Vagina (tissue), 2 donors: ENCODE data around the gene LONRF3. TPM values are rescaled to one million over a fixed set of nuclear protein-coding genes. Genes with fewer than 3 reads are reported as not detected.

ENCODE experiments used
- DNase-seq, 2 donors: peaks; one replicate each; pipeline ENCODE4 v3.0.0-alpha.2; 2017; ENCODE audit errors: extremely low spot score in 2 of 2
- H3K27ac ChIP-seq: fragments of 200-600 bp; sonication (generic); one replicate; pipeline ENCODE4 v1.5.1; 2019
- H3K27me3 ChIP-seq: fragments of 200-600 bp; sonication (generic); one replicate; pipeline ENCODE4 v1.5.1; 2019
- H3K36me3 ChIP-seq, 2 donors: fragments of 200-600 bp; sonication (generic); one replicate each; pipeline ENCODE4 v1.5.1; 2017 to 2019
- H3K4me1 ChIP-seq: fragments of 200-600 bp; sonication (generic); one replicate; pipeline ENCODE4 v1.5.1; 2019
- H3K4me3 ChIP-seq, 2 donors: fragments of 200-600 bp; sonication (generic); 1 replicate in 1 of 2; 2 replicates in 1 of 2; pipeline ENCODE4 v1.5.1; 2016 to 2019
- H3K9me3 ChIP-seq: fragments of 200-600 bp; sonication (generic); one replicate; pipeline ENCODE4 v1.5.1; 2019
- POLR2A ChIP-seq, 2 donors: fragments of 450-650 bp; IDR thresholded peaks; one replicate each; pipeline ENCODE4 v1.6.1; 2017; ENCODE audit warnings: antibody characterized with exemption in 2 of 2, mild to moderate bottlenecking in 2 of 2, moderate library complexity in 2 of 2
- POLR2AphosphoS5 ChIP-seq, 2 donors: sonication (generic); formaldehyde crosslinking; IDR thresholded peaks; one replicate each; pipeline ENCODE4 v1.9.0; 2017; ENCODE audit warnings: antibody characterized with exemption in 2 of 2, mild to moderate bottlenecking in 2 of 2, low read depth in 1 of 2; ENCODE audit not compliant: insufficient read depth in 1 of 2
- intact Hi-C: fragments of 100-400 bp; cut with DNase I; formaldehyde crosslinking; loops from one replicate; pipeline ENCODE4 v1.15.1; 2023
- total RNA-seq: library from RNA; depleted of rRNA; stranded (reverse); fragments of >200 nt; gene quantifications from one replicate; pipeline ENCODE4 v1.2.3, GENCODE V29; 2016
- TF ChIP-seq, protein P1 (sequence below), 3 experiments: fragments of 450-650 bp in 2 of 3; fragments of 200-600 bp in 1 of 3; sonication (generic) in 1 of 3; IDR thresholded peaks; one replicate each; pipeline ENCODE4 v1.5.1; 2017 to 2019; ENCODE audit warnings: antibody characterized with exemption in 3 of 3, mild to moderate bottlenecking in 2 of 3, moderate library complexity in 2 of 3

Gene LONRF3
- total RNA-seq, 1 donor from 2014 or later = 9.8 TPM

- intact Hi-C loops = no loop called here
- H3K36me3 ChIP-seq = no peaks in the 10 kb centered on the region
- no peak overlapping the region for H3K4me3 ChIP-seq
- no peaks in the 10 kb centered on the region for H3K27me3 ChIP-seq
- H3K9me3 ChIP-seq = no peaks in the 10 kb centered on the region
- H3K27ac ChIP-seq = no peak overlapping the region
- DNase-seq = no peak
- no peaks in the 10 kb centered on the region for H3K4me1 ChIP-seq
- TF ChIP-seq POLR2AphosphoS5 (IDR thresholded peaks at IDR 0.05; ENCODE audit: insufficient read depth in 1 of 2, low read depth in 1 of 2) (no peak), POLR2A (IDR thresholded peaks at IDR 0.05) (no peak)
- TF ChIP-seq, protein P1, sequence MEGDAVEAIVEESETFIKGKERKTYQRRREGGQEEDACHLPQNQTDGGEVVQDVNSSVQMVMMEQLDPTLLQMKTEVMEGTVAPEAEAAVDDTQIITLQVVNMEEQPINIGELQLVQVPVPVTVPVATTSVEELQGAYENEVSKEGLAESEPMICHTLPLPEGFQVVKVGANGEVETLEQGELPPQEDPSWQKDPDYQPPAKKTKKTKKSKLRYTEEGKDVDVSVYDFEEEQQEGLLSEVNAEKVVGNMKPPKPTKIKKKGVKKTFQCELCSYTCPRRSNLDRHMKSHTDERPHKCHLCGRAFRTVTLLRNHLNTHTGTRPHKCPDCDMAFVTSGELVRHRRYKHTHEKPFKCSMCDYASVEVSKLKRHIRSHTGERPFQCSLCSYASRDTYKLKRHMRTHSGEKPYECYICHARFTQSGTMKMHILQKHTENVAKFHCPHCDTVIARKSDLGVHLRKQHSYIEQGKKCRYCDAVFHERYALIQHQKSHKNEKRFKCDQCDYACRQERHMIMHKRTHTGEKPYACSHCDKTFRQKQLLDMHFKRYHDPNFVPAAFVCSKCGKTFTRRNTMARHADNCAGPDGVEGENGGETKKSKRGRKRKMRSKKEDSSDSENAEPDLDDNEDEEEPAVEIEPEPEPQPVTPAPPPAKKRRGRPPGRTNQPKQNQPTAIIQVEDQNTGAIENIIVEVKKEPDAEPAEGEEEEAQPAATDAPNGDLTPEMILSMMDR (IDR thresholded peaks at IDR 0.05) = no peak
Measured at GRCh38 chrX:119062750-119063374, 88.4 kb downstream of the LONRF3 start.

- DNase-seq = no peak
- Histone ChIP-seq H3K27ac (no peak overlapping the region), H3K9me3 (no peaks in the 10 kb centered on the region), H3K4me3 (no peak overlapping the region), H3K36me3 (no peaks in the 10 kb centered on the region), H3K27me3 (no peaks in the 10 kb centered on the region), H3K4me1 (no peaks in the 10 kb centered on the region)
- no peak for TF ChIP-seq POLR2AphosphoS5 (IDR thresholded peaks at IDR 0.05; ENCODE audit: insufficient read depth in 1 of 2, low read depth in 1 of 2)
- TF ChIP-seq, protein P1 (IDR thresholded peaks at IDR 0.05) = no peak
- intact Hi-C loops = no loop called here
Measured at GRCh38 chrX:119063428-119063827, 89.0 kb downstream of the LONRF3 start.

DNA sequence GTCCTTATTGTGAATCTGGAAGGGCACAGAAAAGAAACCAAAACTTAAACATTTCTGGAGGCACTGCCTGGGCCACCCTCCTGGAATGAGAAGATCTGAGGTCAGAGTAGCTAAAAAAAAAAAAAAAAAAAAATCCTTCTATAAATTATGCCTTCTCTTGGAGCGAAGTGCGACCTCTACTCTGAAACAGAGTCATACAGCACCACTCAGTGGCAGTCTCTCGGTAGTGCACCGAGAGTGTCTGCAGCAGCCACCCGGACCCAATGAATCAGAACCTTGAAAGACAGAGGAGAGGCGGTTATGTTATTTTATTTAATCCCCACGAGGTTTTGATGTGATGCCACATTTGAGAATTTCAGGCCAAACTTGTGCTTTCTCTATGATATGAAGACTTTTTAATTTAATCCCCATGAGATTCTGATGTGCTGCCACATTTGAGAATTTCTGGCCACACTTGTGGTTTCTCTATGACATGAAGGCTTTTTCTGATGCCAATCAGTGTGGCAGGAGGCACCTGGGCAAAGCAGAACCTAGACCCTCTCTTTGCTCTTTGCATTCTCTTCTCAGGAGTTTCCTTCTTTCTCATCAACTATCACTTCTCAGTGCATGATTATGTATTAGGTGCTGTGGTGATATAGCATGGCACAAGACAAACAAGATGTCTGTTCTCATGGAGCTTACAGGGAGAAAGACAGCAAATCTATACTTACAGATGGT, 92.8 kb downstream of the LONRF3 start:
- no peaks in the 10 kb centered on the region for H3K36me3 ChIP-seq
- no peaks in the 10 kb centered on the region for H3K27me3 ChIP-seq
- no peaks in the 10 kb centered on the region for H3K9me3 ChIP-seq
- no peak overlapping the region for H3K4me3 ChIP-seq
- no peak for TF ChIP-seq POLR2AphosphoS5 (IDR thresholded peaks at IDR 0.05; ENCODE audit: insufficient read depth in 1 of 2, low read depth in 1 of 2)
- TF ChIP-seq, protein P1 (IDR thresholded peaks at IDR 0.05) = peak; percentile 31 to 40 (median 32)
- intact Hi-C loops = no loop called here
- no peak overlapping the region for H3K27ac ChIP-seq
- no peaks in the 10 kb centered on the region for H3K4me1 ChIP-seq
- no peak for DNase-seq

Other genes with a start within 250 kb of the LONRF3 start
- gene IL13RA1, start 247.0 kb upstream of the LONRF3 start, total RNA-seq = 25.8 TPM
- 3.7 TPM for gene ZCCHC12, start 150.8 kb upstream of the LONRF3 start, total RNA-seq
- not detected for gene CT47C1, start 98.4 kb downstream of the LONRF3 start, total RNA-seq
- gene KIAA1210, start 153.2 kb downstream of the LONRF3 start, total RNA-seq = not detected